H1 (cell line): ENCODE measurements around the gene ADM5. TPM values are rescaled to one million over a fixed set of nuclear protein-coding genes. Genes with fewer than 3 reads are reported as not detected.

ENCODE experiments used
- KDM1A ChIP-seq: fragments of 200-600, 300-600 bp; sonication (generic); IDR thresholded peaks from 2 replicates; pipeline ENCODE4 v1.7.1; 2016; ENCODE audit warnings: mild to moderate bottlenecking, low read length, borderline replicate concordance
- polyA plus RNA-seq, 7 experiments: library from polyadenylated mRNA; depleted of rRNA in 3 of 7; stranded (reverse) in 5 of 7; unstranded in 2 of 7; fragments of >200 nt in 5 of 7; fragments of 200-250 nt in 2 of 7; gene quantifications; 1 replicate in 5 of 7; 2 replicates in 1 of 7; 4 replicates in 1 of 7; pipeline versions ENCODE4 v1.2.1 to v1.2.3, GENCODE V29; 2011 to 2013; ENCODE audit warnings: missing spikeins in 2 of 7, mixed read lengths in 2 of 7
- total RNA-seq: library from RNA; stranded (reverse); fragmentation: NEBNext Ultra II Directional; extraction: Animal tissue kit (Norgen Biotek cat#: 25700); gene quantifications from 2 replicates; pipeline ENCODE4 v1.2.1, GENCODE V29; 2021

The ADM5 gene
- total and polyA plus RNA-seq, 2 of the 8 experiments (the other 6 are each of a cell fraction or from before 2014, with no cell fraction given) = 2.5 to 2.6 TPM

- no peak for TF ChIP-seq KDM1A
- TF ChIP-seq, all 59 proteins: peak for 0
Measured at GRCh38 chr19:49730166-49730565, 40.8 kb downstream of the ADM5 start (continued).
